ENCODE results near the gene F11R.
A peak's percentile ranks its signal among the peaks of the same experiment; 100 is the strongest.

The F11R gene

GRCh38 chr1:161045736-161046604 is 25.0 kb upstream of the F11R start, which contains the start of gene USF1 (continued):
- TF ChIP-seq ZSCAN5A (tag by site-specific recombination; IDR thresholded peaks at IDR 0.05) (no peak), ZNF266 (tag by site-specific recombination; IDR thresholded peaks at IDR 0.05; ENCODE audit: low read depth) (no peak), FEZF1 (tag by site-specific recombination; IDR thresholded peaks at IDR 0.05) (peak; percentile 64), ZNF366 (tag by site-specific recombination; conservative IDR thresholded peaks at IDR 0.05) (0 out of 2 replicates have a peak, but pooled peaks have one; percentile 23), ZNF585B (tag by site-specific recombination; IDR thresholded peaks at IDR 0.05) (no peak), ZNF830 (tag by site-specific recombination; IDR thresholded peaks at IDR 0.05; ENCODE audit: low read depth) (no peak), KLF7 (tag by site-specific recombination; IDR thresholded peaks at IDR 0.05; ENCODE audit: borderline replicate concordance) (no peak; the same call in 1 of the 2 replicates), ZNF394 (tag by site-specific recombination; IDR thresholded peaks at IDR 0.05; ENCODE audit: borderline replicate concordance) (peak; percentile 21; the same call in 1 of the 2 replicates), ZNF777 (tag by site-specific recombination; IDR thresholded peaks at IDR 0.05; ENCODE audit: borderline replicate concordance) (peak; percentile 91; the same call in 1 of the 2 replicates), ZNF513 (tag by site-specific recombination; IDR thresholded peaks at IDR 0.05) (no peak), ZNF548 (tag by site-specific recombination; IDR thresholded peaks at IDR 0.05) (no peak), ZNF560 (tag by site-specific recombination; IDR thresholded peaks at IDR 0.05; ENCODE audit: borderline replicate concordance) (no peak), ZBTB7A (tag by site-specific recombination; IDR thresholded peaks at IDR 0.05; ENCODE audit: low read depth) (no peak), ZBTB26 (tag by site-specific recombination; optimal IDR thresholded peaks at IDR 0.05) (peak; percentile 32), ZNF768 (tag by site-specific recombination; IDR thresholded peaks at IDR 0.05) (no peak), ZBTB17 (tag by site-specific recombination; IDR thresholded peaks at IDR 0.05) (peak; percentile 74), ZNF660 (tag by site-specific recombination; IDR thresholded peaks at IDR 0.05) (peak; percentile 17; the same call in 1 of the 2 replicates), KLF16 (tag by site-specific recombination; IDR thresholded peaks at IDR 0.05) (0 out of 2 replicates have a peak, but pooled peaks have one; percentile 13), MZF1 (tag by site-specific recombination; IDR thresholded peaks at IDR 0.05; ENCODE audit: borderline replicate concordance) (0 out of 2 replicates have a peak, but pooled peaks have one; percentile 27), ZNF433 (tag by site-specific recombination; IDR thresholded peaks at IDR 0.05; ENCODE audit: low read depth) (no peak), ZBTB49 (tag by site-specific recombination; IDR thresholded peaks at IDR 0.05; ENCODE audit: low read depth) (no peak), GFI1B (tag by site-specific recombination; IDR thresholded peaks at IDR 0.05) (no peak), HOXA7 (CRISPR knock-in tag; IDR thresholded peaks at IDR 0.05; ENCODE audit: borderline replicate concordance) (no peak), ZNF561 (tag by site-specific recombination; IDR thresholded peaks at IDR 0.05; ENCODE audit: borderline replicate concordance) (peak; percentile 14; the same call in 1 of the 2 replicates), ZNF645 (tag by site-specific recombination; IDR thresholded peaks at IDR 0.05) (no peak), ZFP41 (tag by site-specific recombination; IDR thresholded peaks at IDR 0.05; ENCODE audit: borderline replicate concordance) (no peak)
